ENCODE measurements around the gene MCCC2.

- TF ChIP-seq CTCF (optimal IDR thresholded peaks at IDR 0.05 in 1 of 3, IDR thresholded peaks at IDR 0.05 in 1 of 3, conservative IDR thresholded peaks at IDR 0.05 in 1 of 3; ENCODE audit: extremely low read depth in 1 of 3, insufficient read depth in 2 of 3, low read length in 3 of 3) (peak; percentile 58 to 77 (median 68)), EZH2 (IDR thresholded peaks at IDR 0.05; ENCODE audit: low read length) (no peak)
These were observed 14.3 kb downstream of the MCCC2 start for GRCh38 chr5:71601222-71602026.
